IMR-90 (cell line): ENCODE measurements around the gene CYB5D1.

ENCODE experiments used
- CTCF ChIP-seq: conservative IDR thresholded peaks from 2 replicates; pipeline ENCODE4 v1.5.1; 2012; ENCODE audit warnings: mild to moderate bottlenecking, low read depth, low read length, improper control_type of control experiment
- FOS ChIP-seq: fragments of 150-350 bp; IDR thresholded peaks from 2 replicates; pipeline ENCODE4 v1.6.1; 2016; ENCODE audit warnings: low read depth, low read length

- TF ChIP-seq FOS (no peak), CTCF (no peak)
Measured at GRCh38 chr17:7893187-7893880, 35.5 kb downstream of the CYB5D1 start.
